HG03520 (cell line): Measurements from ENCODE around the gene FOSL1.

Experiments
- ATAC-seq: cut with Tn5 transposase; IDR thresholded peaks from one replicate; pipeline ENCODE4 v1.9.1; 2021; ENCODE audit warnings: mild to moderate bottlenecking, moderate library complexity; ENCODE audit not compliant: unreplicated experiment

Gene FOSL1

GRCh38 chr11:65919573-65920371, 19.6 kb upstream of the FOSL1 start:
- ATAC-seq: peak; percentile 34

GRCh38 chr11:65919141-65919572, 19.0 kb upstream of the FOSL1 start, which contains the start of gene DRAP1:
Gene DRAP1 (plus strand): TSS chr11:65919426. CDS start chr11:65919502, 76 bp downstream.
- ATAC-seq: peak; percentile 69

- peak; percentile 42 for ATAC-seq
Measured at GRCh38 chr11:65918211-65919140, 18.3 kb upstream of the FOSL1 start, which contains the start of gene C11orf68. Gene C11orf68 (minus strand): TSS chr11:65919062. CDS start chr11:65919031, 31 bp downstream.

- no peak for ATAC-seq
Measured at GRCh38 chr11:65917434-65918210, 17.4 kb upstream of the FOSL1 start.

GRCh38 chr11:65917077-65917433, 16.9 kb upstream of the FOSL1 start:
- ATAC-seq: no peak

GRCh38 chr11:65916391-65916790, 16.2 kb upstream of the FOSL1 start:
- ATAC-seq: no peak

GRCh38 chr11:65915821-65916251, 15.6 kb upstream of the FOSL1 start:
- ATAC-seq: no peak

- ATAC-seq: no peak
Measured at GRCh38 chr11:65915101-65915820, 15.1 kb upstream of the FOSL1 start.

GRCh38 chr11:65912845-65913244, 12.7 kb upstream of the FOSL1 start:
- ATAC-seq: no peak

GRCh38 chr11:65911682-65912568, 11.7 kb upstream of the FOSL1 start:
- no peak for ATAC-seq

- no peak for ATAC-seq
Measured at GRCh38 chr11:65907878-65908277, 7.7 kb upstream of the FOSL1 start.

GRCh38 chr11:65906602-65907001, 6.4 kb upstream of the FOSL1 start:
- no peak for ATAC-seq

- no peak for ATAC-seq
Measured at GRCh38 chr11:65903715-65904114, 3.5 kb upstream of the FOSL1 start.

GRCh38 chr11:65903068-65903481, 2.9 kb upstream of the FOSL1 start:
- no peak for ATAC-seq

- no peak for ATAC-seq
Measured at GRCh38 chr11:65900899-65901180, 652 bp upstream of the FOSL1 start.

- ATAC-seq: no peak
Measured at GRCh38 chr11:65899356-65900124, 648 bp downstream of the FOSL1 start.

- ATAC-seq: no peak
Measured at GRCh38 chr11:65898656-65899355, 1.4 kb downstream of the FOSL1 start.

- no peak for ATAC-seq
Measured at GRCh38 chr11:65897020-65897471, 3.1 kb downstream of the FOSL1 start.
